ENCODE data around the gene ZNF319. TPM values are rescaled to one million over a fixed set of nuclear protein-coding genes. Genes with fewer than 3 reads are reported as not detected.

ZNF319 gene
- total and polyA plus RNA-seq, 2 of the 4 experiments (the other 2 are of a cell fraction): 0.90 to 6.3 TPM

- CTCF ChIA-PET: interaction anchor here (1.5 kb wide), 1 partner anchor 87 kb away, joined by 3 read pairs; no protein-coding TSS in a partner anchor
- ATAC-seq (ENCODE audit: low read depth): no peak
- no peak overlapping the region for H2BK15ac ChIP-seq (ENCODE audit: low read depth, low read length)
These were observed 34.3 kb upstream of the ZNF319 start for GRCh38 chr16:58034774-58035173.

More at GRCh38 chr16:58034774-58035173, 34.3 kb upstream of the ZNF319 start:
- H3K56ac ChIP-seq (ENCODE audit: extremely low read depth, insufficient read depth, low read length): no peak overlapping the region
- no peak overlapping the region for H3K23ac ChIP-seq (ENCODE audit: low read depth, low read length)
- no peak for DNase-seq
- H3K27me3 ChIP-seq (ENCODE audit: control insufficient read depth, insufficient read depth, low read length): peaks cover 18% of the 10 kb centered on the region
- H2AK5ac ChIP-seq (ENCODE audit: low read depth, low read length): no peak overlapping the region
- in situ Hi-C loops (cut with MboI; ENCODE audit: low sequenced_read_pairs): no loop called here
- dilution Hi-C loops (cut with HindIII; ENCODE audit: low sequenced_read_pairs, unreplicated experiment): no loop called here
- WGBS, 2 experiments (ENCODE audit: extremely low coverage in 2 of 2, insufficient read length in 1 of 2): no CpG with 5 or more reads among the region's 11 CpGs
- no peak overlapping the region for H2BK120ac ChIP-seq (ENCODE audit: low read depth, low read length)
- no peak overlapping the region for H2BK20ac ChIP-seq (ENCODE audit: low read depth, low read length)
- H3K36me3 ChIP-seq (ENCODE audit: control insufficient read depth, insufficient read depth, low read length): no peaks in the 10 kb centered on the region
- H3K27ac ChIP-seq (ENCODE audit: insufficient read depth, low read length): no peak overlapping the region
- H4K91ac ChIP-seq (ENCODE audit: insufficient read depth, low read depth, low read length): no peak overlapping the region
- TF ChIP-seq RAD21 (IDR thresholded peaks at IDR 0.05; ENCODE audit: low read length) (no peak), MAZ (IDR thresholded peaks at IDR 0.05; ENCODE audit: borderline replicate concordance, low read depth, low read length) (no peak), RFX5 (IDR thresholded peaks at IDR 0.05; ENCODE audit: low read depth, low read length) (no peak), BHLHE40 (IDR thresholded peaks at IDR 0.05; ENCODE audit: low read depth, low read length) (no peak), CTCF (conservative IDR thresholded peaks at IDR 0.05; ENCODE audit: low read depth, low read length) (no peak), CHD1 (IDR thresholded peaks at IDR 0.05; ENCODE audit: low read depth, low read length) (no peak), SMC3 (IDR thresholded peaks at IDR 0.05; ENCODE audit: low read depth, low read length) (no peak), USF2 (IDR thresholded peaks at IDR 0.05; ENCODE audit: low read depth, low read length) (no peak), CEBPB (IDR thresholded peaks at IDR 0.05; ENCODE audit: low read depth, low read length) (no peak), NFE2L2 (IDR thresholded peaks at IDR 0.05; ENCODE audit: low read depth, low read length) (no peak), POLR2A (IDR thresholded peaks at IDR 0.05; ENCODE audit: low read depth, low read length) (no peak), ELK1 (IDR thresholded peaks at IDR 0.05; ENCODE audit: borderline replicate concordance, low read depth, low read length) (no peak), MAFK (IDR thresholded peaks at IDR 0.05; ENCODE audit: low read depth, low read length) (no peak), RCOR1 (IDR thresholded peaks at IDR 0.05; ENCODE audit: insufficient replicate concordance, low read length) (no peak), FOS (IDR thresholded peaks at IDR 0.05; ENCODE audit: low read depth, low read length) (no peak)
- no peak overlapping the region for H3K9ac ChIP-seq (ENCODE audit: low read depth, low read length)
- H2AK9ac ChIP-seq (replicated peaks; ENCODE audit: low read depth, low read length, poor library complexity): no peak overlapping the region
- H3K4me1 ChIP-seq (ENCODE audit: control insufficient read depth, insufficient read depth, low read length): no peaks in the 10 kb centered on the region
- H3K79me1 ChIP-seq (ENCODE audit: low read depth in 1 of 2, low read length in 2 of 2): no peaks in the 10 kb centered on the region
- POLR2A ChIA-PET (ENCODE audit: unreplicated experiment): no interaction called here
- BruUV-seq (replicated peaks): no TSS peak
- no peak overlapping the region for H3K4me3 ChIP-seq (ENCODE audit: insufficient read depth, low read depth, low read length)
- no peaks in the 10 kb centered on the region; the same call in 1 of the 2 replicates for H3K9me1 ChIP-seq (ENCODE audit: insufficient read depth, low read length)
- H2BK5ac ChIP-seq (ENCODE audit: low read depth, low read length, poor library complexity, severe bottlenecking): no peak overlapping the region
- H3K14ac ChIP-seq (replicated peaks; ENCODE audit: low read depth, low read length): no peak overlapping the region
- H3K4me2 ChIP-seq (ENCODE audit: low read depth, low read length): no peak overlapping the region
- H4K20me1 ChIP-seq (ENCODE audit: insufficient read depth, low read length): no peaks in the 10 kb centered on the region
- H4K8ac ChIP-seq (ENCODE audit: low read depth in 2 of 2, low read length in 2 of 2): no peak overlapping the region
- H4K5ac ChIP-seq (ENCODE audit: low read depth, low read length): no peak overlapping the region
- H3K4ac ChIP-seq (ENCODE audit: low read depth, low read length): no peak overlapping the region
- H3K9me3 ChIP-seq (ENCODE audit: control insufficient read depth, insufficient read depth, low read length): no peaks in the 10 kb centered on the region
- no peak overlapping the region for H3K18ac ChIP-seq (ENCODE audit: low read depth, low read length)
- intact Hi-C loops (cut with micrococcal nuclease): no loop called here
- no peak overlapping the region for H2AFZ ChIP-seq (replicated peaks; ENCODE audit: low read length, poor library complexity)
